HCT116 (cell line): ENCODE measurements around the gene IL26. TPM values are rescaled to one million over a fixed set of nuclear protein-coding genes. Genes with fewer than 3 reads are reported as not detected.

Experiments used
- ATAC-seq: fragments of 200-7000 bp; cut with Tn5 transposase; 2 replicates; pipeline ENCODE4 v1.9.1; 2020; ENCODE audit warnings: mild to moderate bottlenecking, moderate library complexity
- BruUV-seq: library from RNA; stranded (reverse); fragments of 400-500 nt; replicated peaks from 2 replicates; lab custom pipeline; 2021; lab: Mats Ljungman, UMichigan
- CTCF ChIA-PET: fragments of 300-600 bp; sonication (Branson Sonifier 250); formaldehyde crosslinking; loops from one replicate; lab custom pipeline; 2021; ENCODE audit warnings: antibody characterized with exemption; lab: Charles Lee
- POLR2A ChIA-PET: fragments of 300-600, 350-600 bp; sonication (Branson Sonifier 250); formaldehyde crosslinking; loops from one replicate; lab custom pipeline; 2021; ENCODE audit warnings: antibody characterized with exemption; lab: Charles Lee
- RAD21 ChIA-PET, 2 experiments: fragments of 300-600 bp; sonication (Branson Sonifier 250); formaldehyde crosslinking; loops; one replicate each; lab custom pipeline; 2023; ENCODE audit warnings: low total read pairs in 2 of 2; ENCODE audit not compliant: uncharacterized antibody in 2 of 2, unreplicated experiment in 2 of 2, low non-redundant PET in 1 of 2; lab: Charles Lee
- DNase-seq: peaks from one replicate; pipeline ENCODE4 v3.0.0-alpha.2; 2010; ENCODE audit warnings: low read depth, low spot score
- H2AFZ ChIP-seq: fragments of 200-600 bp; shearing (Covaris generic), sonication (generic); 2 replicates; pipeline ENCODE4 v1.6.1; 2017; ENCODE audit warnings: low read depth, mixed run types, mixed read lengths, antibody characterized with exemption, low read length; ENCODE audit not compliant: poor library complexity, severe bottlenecking
- H3K27ac ChIP-seq: 2 replicates; pipeline ENCODE4 v1.5.1; 2012; ENCODE audit warnings: low read depth, low read length
- H3K27me3 ChIP-seq: fragments of 200-600 bp; sonication (generic); 2 replicates; pipeline ENCODE4 v1.6.1; 2016; ENCODE audit warnings: mixed run types, low read length, mixed read lengths; ENCODE audit not compliant: insufficient read depth
- H3K36me3 ChIP-seq, 2 experiments: fragments of 200-500 bp in 1 of 2; fragments of 200-600 bp in 1 of 2; sonication (Bioruptor generic) in 1 of 2; sonication (generic) in 1 of 2; 2 replicates each; pipeline versions ENCODE4 v1.5.1 to v1.6.1; 2014 to 2016; ENCODE audit warnings: low read length in 2 of 2, inconsistent platforms in 1 of 2, mixed read lengths in 1 of 2, mixed run types in 1 of 2; ENCODE audit not compliant: insufficient read depth in 2 of 2, control insufficient read depth in 1 of 2
- H3K4me1 ChIP-seq, 2 experiments: fragments of 200-600 bp in 1 of 2; sonication (generic) in 1 of 2; 2 replicates each; pipeline versions ENCODE4 v1.5.1 to v1.6.1; 2012 to 2017; ENCODE audit warnings: low read length in 2 of 2, inconsistent platforms in 1 of 2, mild to moderate bottlenecking in 1 of 2, mixed read lengths in 1 of 2, mixed run types in 1 of 2, moderate library complexity in 1 of 2; ENCODE audit not compliant: insufficient read depth in 2 of 2, control insufficient read depth in 1 of 2
- H3K4me2 ChIP-seq: fragments of 200-600 bp; sonication (generic); 2 replicates; pipeline ENCODE4 v1.6.1; 2017; ENCODE audit warnings: mixed run types, low read length, mixed read lengths
- H3K4me3 ChIP-seq, 2 experiments: fragments of 200-600 bp in 1 of 2; sonication (generic) in 1 of 2; replicated peaks in 1 of 2; 2 replicates each; pipeline ENCODE4 v1.5.1; 2011 to 2016; ENCODE audit warnings: low read length in 2 of 2, control low read depth in 1 of 2, low read depth in 1 of 2, mild to moderate bottlenecking in 1 of 2, mixed read lengths in 1 of 2, mixed run types in 1 of 2
- H3K79me2 ChIP-seq: fragments of 200-600 bp; sonication (generic); 2 replicates; pipeline ENCODE4 v1.6.1; 2017; ENCODE audit warnings: mild to moderate bottlenecking, mixed run types, low read length, moderate library complexity, mixed read lengths; ENCODE audit not compliant: insufficient read depth
- H3K9ac ChIP-seq: fragments of 200-600 bp; sonication (generic); 2 replicates; pipeline ENCODE4 v1.6.1; 2016; ENCODE audit warnings: low read length, mixed read lengths
- H3K9me2 ChIP-seq: fragments of 200-600 bp; sonication (generic), shearing (Covaris generic); 2 replicates; pipeline ENCODE4 v1.6.1; 2017; ENCODE audit warnings: mixed run types, mild to moderate bottlenecking, moderate library complexity; ENCODE audit not compliant: insufficient read depth
- H3K9me3 ChIP-seq, 2 experiments: fragments of 200-500 bp in 1 of 2; fragments of 200-600 bp in 1 of 2; sonication (Bioruptor generic) in 1 of 2; sonication (generic) in 1 of 2; 2 replicates each; pipeline ENCODE4 v1.6.1; 2014 to 2017; ENCODE audit warnings: low read length in 2 of 2, mixed read lengths in 2 of 2, inconsistent platforms in 1 of 2, low read depth in 1 of 2, mild to moderate bottlenecking in 1 of 2, mixed run types in 1 of 2, moderate library complexity in 1 of 2; ENCODE audit not compliant: control insufficient read depth in 1 of 2, insufficient read depth in 1 of 2
- H4K20me1 ChIP-seq: fragments of 200-600 bp; sonication (generic), shearing (Covaris generic); 2 replicates; pipeline ENCODE4 v1.6.1; 2017; ENCODE audit warnings: mixed run types, mild to moderate bottlenecking, moderate library complexity; ENCODE audit not compliant: insufficient read depth
- ATF3 ChIP-seq: IDR thresholded peaks from 2 replicates; pipeline ENCODE4 v1.6.1; 2012
- CBX3 ChIP-seq: IDR thresholded peaks from 2 replicates; pipeline ENCODE4 v1.6.1; 2012; ENCODE audit warnings: low read depth
- CEBPB ChIP-seq: IDR thresholded peaks from 2 replicates; pipeline ENCODE4 v1.6.1; 2012; ENCODE audit warnings: low read depth
- CTCF ChIP-seq, 3 experiments: fragments of 200-600 bp in 1 of 3; sonication (generic) in 1 of 3; IDR thresholded peaks in 2 of 3; conservative IDR thresholded peaks in 1 of 3; 2 replicates each; pipeline ENCODE4 v1.5.1; 2012 to 2017; ENCODE audit warnings: low read depth in 2 of 3, low read length in 2 of 3, antibody characterized with exemption in 1 of 3, borderline replicate concordance in 1 of 3, control low read depth in 1 of 3, mild to moderate bottlenecking in 1 of 3, mixed read lengths in 1 of 3, mixed run types in 1 of 3, moderate library complexity in 1 of 3; ENCODE audit not compliant: insufficient read depth in 1 of 3
- EZH2 ChIP-seq: fragments of 200-600 bp; sonication (generic); IDR thresholded peaks from 2 replicates; pipeline ENCODE4 v1.6.1; 2017; ENCODE audit warnings: antibody characterized with exemption, mixed run types
- FOSL1 ChIP-seq: IDR thresholded peaks from 2 replicates; pipeline ENCODE4 v1.6.1; 2012; ENCODE audit warnings: low read depth
- MAX ChIP-seq: IDR thresholded peaks from 2 replicates; pipeline ENCODE4 v1.6.1; 2012
- POLR2AphosphoS5 ChIP-seq: IDR thresholded peaks from 2 replicates; pipeline ENCODE4 v1.6.1; 2011; ENCODE audit warnings: mild to moderate bottlenecking, low read depth, low read length, moderate library complexity
- RAD21 ChIP-seq: IDR thresholded peaks from 2 replicates; pipeline ENCODE4 v1.6.1; 2012; ENCODE audit warnings: low read depth, mild to moderate bottlenecking
- SIN3A ChIP-seq: IDR thresholded peaks from 2 replicates; pipeline ENCODE4 v1.6.1; 2012; ENCODE audit warnings: low read depth
- SP1 ChIP-seq: IDR thresholded peaks from 2 replicates; pipeline ENCODE4 v1.6.1; 2012; ENCODE audit warnings: low read depth
- SRF ChIP-seq: IDR thresholded peaks from 2 replicates; pipeline ENCODE4 v1.6.1; 2012; ENCODE audit warnings: low read depth
- ZBTB33 ChIP-seq: IDR thresholded peaks from 2 replicates; pipeline ENCODE4 v1.6.1; 2011; ENCODE audit warnings: mild to moderate bottlenecking, low read length, moderate library complexity; ENCODE audit not compliant: insufficient replicate concordance; ENCODE audit errors: extremely low read depth
- ZFX ChIP-seq: fragments of 450-650 bp; IDR thresholded peaks from 2 replicates; pipeline ENCODE4 v1.6.1; 2017
- intact Hi-C: fragments of 100-400 bp; cut with micrococcal nuclease; formaldehyde crosslinking; loops from 2 replicates; pipeline ENCODE4 v1.10.0; 2022
- total RNA-seq: library from RNA; stranded (reverse); gene quantifications from one replicate; pipeline ENCODE4 v1.2.1, GENCODE V29; 2021; ENCODE audit not compliant: unreplicated experiment

Gene IL26
- total RNA-seq, 1 experiment from 2014 or later: not detected

- TF ChIP-seq SRF (no peak), POLR2AphosphoS5 (no peak), CEBPB (no peak), RAD21 (no peak), ZBTB33 (no peak), CBX3 (no peak), FOSL1 (no peak), ZFX (no peak), ATF3 (no peak), CTCF (IDR thresholded peaks at IDR 0.05 in 2 of 3, conservative IDR thresholded peaks at IDR 0.05 in 1 of 3; ENCODE audit: borderline replicate concordance in 1 of 3, insufficient read depth in 1 of 3, low read depth in 2 of 3, low read length in 2 of 3) (no peak), SP1 (no peak), EZH2 (no peak), MAX (no peak), SIN3A (no peak)
- H3K9ac ChIP-seq: no peak overlapping the region
- H3K4me1 ChIP-seq: peaks cover 0 to 5% of the 10 kb centered on the region in 2 experiments; a peak in 1 of 4 replicates
- ChIA-PET POLR2A (no interaction called here), RAD21 (no interaction called here), CTCF (no interaction called here)
- H3K27ac ChIP-seq: no peak overlapping the region
- no peaks in the 10 kb centered on the region for H3K79me2 ChIP-seq
- no peaks in the 10 kb centered on the region for H3K9me2 ChIP-seq
- H4K20me1 ChIP-seq: no peaks in the 10 kb centered on the region
- no peak overlapping the region for H3K4me2 ChIP-seq
- ATAC-seq (no peak), DNase-seq (no peak)
- BruUV-seq: no TSS peak
- no peaks in the 10 kb centered on the region for H3K27me3 ChIP-seq
- H3K9me3 ChIP-seq: no peaks in the 10 kb centered on the region
- no peaks in the 10 kb centered on the region for H3K36me3 ChIP-seq
- intact Hi-C loops: no loop called here
- no peak overlapping the region for H2AFZ ChIP-seq
- no peak overlapping the region for H3K4me3 ChIP-seq
Observed at GRCh38 chr12:68260153-68260552, 34.5 kb upstream of the IL26 start.
